GM23338 (cell line): ENCODE measurements around the gene SEMA5A.

ENCODE experiments used
- CREB1 ChIP-seq: fragments of 250-450 bp; sonication (Bioruptor Pico); IDR thresholded peaks from 2 replicates; pipeline ENCODE4 v1.5.0; 2020; ENCODE audit warnings: low read depth, mild to moderate bottlenecking, moderate library complexity
- POLR2AphosphoS5 ChIP-seq: IDR thresholded peaks from 2 replicates; pipeline ENCODE4 v1.6.1; 2016; ENCODE audit warnings: antibody characterized with exemption, low read depth
- TF ChIP-seq, protein P1 (sequence below), 2 experiments: fragments of 200-600 bp in 1 of 2; sonication (generic) in 1 of 2; conservative IDR thresholded peaks; 2 replicates each; pipeline versions ENCODE4 v1.5.1 to v1.6.1; 2016 to 2017; ENCODE audit warnings: antibody characterized with exemption in 2 of 2, low read depth in 2 of 2, mild to moderate bottlenecking in 2 of 2, moderate library complexity in 1 of 2
- TF ChIP-seq, protein P2 (sequence below): IDR thresholded peaks from one replicate; pipeline ENCODE4 v1.6.1; 2018; ENCODE audit warnings: antibody characterized with exemption; ENCODE audit not compliant: unreplicated experiment

DNA sequence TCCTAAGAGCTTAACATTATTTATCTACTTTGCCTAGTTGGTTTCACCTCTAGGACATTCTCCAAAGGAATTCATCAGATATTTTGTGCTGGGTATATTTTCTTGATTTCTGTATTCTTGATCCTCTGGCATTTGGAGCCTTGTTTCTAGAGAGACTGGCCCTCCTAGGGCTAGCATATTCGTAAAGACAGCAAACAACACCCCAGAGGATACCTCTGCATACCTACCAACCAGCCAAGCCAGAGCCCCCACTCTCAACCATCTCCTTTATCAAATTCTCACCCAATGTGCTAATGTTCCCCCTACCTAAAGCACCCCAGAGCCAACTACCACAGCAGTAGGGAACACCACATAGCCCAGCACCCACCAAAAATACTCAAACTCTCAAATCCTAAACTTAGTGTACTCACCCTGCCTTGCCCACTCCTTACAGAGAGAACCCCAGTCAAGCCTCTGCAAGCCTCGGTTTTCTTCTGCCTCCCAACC, 149.5 kb downstream of the SEMA5A start:
- TF ChIP-seq CREB1 (CRISPR knock-in tag) (no peak), POLR2AphosphoS5 (no peak)
- TF ChIP-seq, protein P1, sequence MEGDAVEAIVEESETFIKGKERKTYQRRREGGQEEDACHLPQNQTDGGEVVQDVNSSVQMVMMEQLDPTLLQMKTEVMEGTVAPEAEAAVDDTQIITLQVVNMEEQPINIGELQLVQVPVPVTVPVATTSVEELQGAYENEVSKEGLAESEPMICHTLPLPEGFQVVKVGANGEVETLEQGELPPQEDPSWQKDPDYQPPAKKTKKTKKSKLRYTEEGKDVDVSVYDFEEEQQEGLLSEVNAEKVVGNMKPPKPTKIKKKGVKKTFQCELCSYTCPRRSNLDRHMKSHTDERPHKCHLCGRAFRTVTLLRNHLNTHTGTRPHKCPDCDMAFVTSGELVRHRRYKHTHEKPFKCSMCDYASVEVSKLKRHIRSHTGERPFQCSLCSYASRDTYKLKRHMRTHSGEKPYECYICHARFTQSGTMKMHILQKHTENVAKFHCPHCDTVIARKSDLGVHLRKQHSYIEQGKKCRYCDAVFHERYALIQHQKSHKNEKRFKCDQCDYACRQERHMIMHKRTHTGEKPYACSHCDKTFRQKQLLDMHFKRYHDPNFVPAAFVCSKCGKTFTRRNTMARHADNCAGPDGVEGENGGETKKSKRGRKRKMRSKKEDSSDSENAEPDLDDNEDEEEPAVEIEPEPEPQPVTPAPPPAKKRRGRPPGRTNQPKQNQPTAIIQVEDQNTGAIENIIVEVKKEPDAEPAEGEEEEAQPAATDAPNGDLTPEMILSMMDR (conservative IDR thresholded peaks at IDR 0.05; ENCODE audit: low read depth in 2 of 2): no peak
- TF ChIP-seq, protein P2, sequence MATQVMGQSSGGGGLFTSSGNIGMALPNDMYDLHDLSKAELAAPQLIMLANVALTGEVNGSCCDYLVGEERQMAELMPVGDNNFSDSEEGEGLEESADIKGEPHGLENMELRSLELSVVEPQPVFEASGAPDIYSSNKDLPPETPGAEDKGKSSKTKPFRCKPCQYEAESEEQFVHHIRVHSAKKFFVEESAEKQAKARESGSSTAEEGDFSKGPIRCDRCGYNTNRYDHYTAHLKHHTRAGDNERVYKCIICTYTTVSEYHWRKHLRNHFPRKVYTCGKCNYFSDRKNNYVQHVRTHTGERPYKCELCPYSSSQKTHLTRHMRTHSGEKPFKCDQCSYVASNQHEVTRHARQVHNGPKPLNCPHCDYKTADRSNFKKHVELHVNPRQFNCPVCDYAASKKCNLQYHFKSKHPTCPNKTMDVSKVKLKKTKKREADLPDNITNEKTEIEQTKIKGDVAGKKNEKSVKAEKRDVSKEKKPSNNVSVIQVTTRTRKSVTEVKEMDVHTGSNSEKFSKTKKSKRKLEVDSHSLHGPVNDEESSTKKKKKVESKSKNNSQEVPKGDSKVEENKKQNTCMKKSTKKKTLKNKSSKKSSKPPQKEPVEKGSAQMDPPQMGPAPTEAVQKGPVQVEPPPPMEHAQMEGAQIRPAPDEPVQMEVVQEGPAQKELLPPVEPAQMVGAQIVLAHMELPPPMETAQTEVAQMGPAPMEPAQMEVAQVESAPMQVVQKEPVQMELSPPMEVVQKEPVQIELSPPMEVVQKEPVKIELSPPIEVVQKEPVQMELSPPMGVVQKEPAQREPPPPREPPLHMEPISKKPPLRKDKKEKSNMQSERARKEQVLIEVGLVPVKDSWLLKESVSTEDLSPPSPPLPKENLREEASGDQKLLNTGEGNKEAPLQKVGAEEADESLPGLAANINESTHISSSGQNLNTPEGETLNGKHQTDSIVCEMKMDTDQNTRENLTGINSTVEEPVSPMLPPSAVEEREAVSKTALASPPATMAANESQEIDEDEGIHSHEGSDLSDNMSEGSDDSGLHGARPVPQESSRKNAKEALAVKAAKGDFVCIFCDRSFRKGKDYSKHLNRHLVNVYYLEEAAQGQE: no peak
